CD4-positive, alpha-beta T cell treated with Interleukin-15 for 1 hour (primary cell): ENCODE data around the gene KRTAP26-1.

Source experiments
- DNase-seq: peaks from one replicate; pipeline ENCODE4 v3.0.0-alpha.2; 2020

Gene KRTAP26-1

DNA sequence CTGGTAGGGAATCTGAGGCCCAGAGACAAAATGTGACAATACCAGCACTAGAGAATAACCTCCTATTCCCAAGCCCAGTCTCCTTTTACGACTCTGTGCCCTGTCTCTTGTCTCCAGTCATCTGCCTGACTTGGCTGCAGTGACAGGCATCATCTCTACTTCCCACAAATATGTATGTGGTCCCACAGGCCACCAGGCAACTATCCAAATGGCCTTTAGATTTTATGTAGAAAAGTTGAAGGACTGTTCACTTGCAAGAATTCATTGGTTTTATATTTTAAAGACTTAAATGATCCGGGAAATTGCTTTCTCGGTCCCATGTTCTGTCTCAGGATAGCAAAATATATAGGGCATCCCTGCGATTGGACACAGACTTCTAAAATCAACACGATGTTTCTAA, 49.0 kb downstream of the KRTAP26-1 start:
- DNase-seq: no peak

DNA sequence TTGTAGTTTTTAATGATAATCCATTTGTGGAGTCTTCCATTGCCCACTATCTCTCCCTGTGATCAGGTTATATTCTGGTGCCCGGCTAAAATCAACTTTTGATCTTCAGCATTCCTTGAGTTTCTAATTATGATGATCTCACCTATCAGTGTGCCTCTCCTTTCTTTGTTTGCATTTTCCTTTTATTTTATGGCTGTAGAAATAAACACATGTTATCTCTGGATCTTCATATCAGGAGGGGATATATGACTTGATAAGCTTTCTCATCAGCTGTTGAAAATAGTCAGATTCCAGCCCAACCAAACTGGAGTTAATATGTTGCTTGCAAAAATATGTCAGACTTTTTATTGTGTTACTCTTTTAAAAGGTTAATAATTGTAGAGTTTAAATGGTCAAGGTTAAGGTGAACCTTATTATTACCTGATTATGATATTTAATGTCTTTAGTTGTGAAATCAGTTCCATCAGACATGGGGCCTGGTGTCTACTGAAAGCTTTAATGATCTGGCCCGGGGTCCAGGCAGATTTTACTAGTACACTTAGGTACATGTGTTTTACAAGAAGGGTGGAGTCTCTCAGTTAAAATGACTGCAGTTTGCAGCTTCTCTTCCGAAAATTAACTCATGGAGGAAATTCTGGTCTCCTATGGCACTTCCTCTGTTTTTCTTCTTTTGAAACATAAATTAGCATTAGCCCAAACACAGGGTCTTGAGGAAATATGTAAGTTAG, 50.1 kb downstream of the KRTAP26-1 start:
- DNase-seq: no peak
